Epithelial cell of prostate (primary cell): ENCODE measurements around the gene OPCML.

Source experiments
- DNase-seq: peaks from one replicate; pipeline ENCODE4 v3.0.0-alpha.2; 2011; ENCODE audit warnings: low read depth, low spot score
- H3K27ac ChIP-seq: fragments of 450-650 bp; 2 replicates; pipeline ENCODE4 v1.5.1; 2017; ENCODE audit warnings: mild to moderate bottlenecking

The OPCML gene

GRCh38 chr11:133019545-133020371, 512.5 kb downstream of the OPCML start:
- no peak for DNase-seq
- no peak overlapping the region for H3K27ac ChIP-seq

GRCh38 chr11:133015457-133015856, 516.8 kb downstream of the OPCML start:
- no peak overlapping the region for H3K27ac ChIP-seq
- DNase-seq, result no peak

- no peak overlapping the region for H3K27ac ChIP-seq
- DNase-seq, result no peak
Measured at GRCh38 chr11:133014337-133014736, 518.0 kb downstream of the OPCML start.

GRCh38 chr11:133012803-133013202, 519.5 kb downstream of the OPCML start:
- no peak overlapping the region for H3K27ac ChIP-seq
- no peak for DNase-seq

GRCh38 chr11:133011604-133012003, 520.7 kb downstream of the OPCML start:
- H3K27ac ChIP-seq, result no peak overlapping the region
- no peak for DNase-seq

- H3K27ac ChIP-seq, result no peak overlapping the region
Measured at GRCh38 chr11:133007027-133007584, 525.2 kb downstream of the OPCML start.

GRCh38 chr11:133004369-133004768, 527.9 kb downstream of the OPCML start:
- no peak overlapping the region for H3K27ac ChIP-seq
- DNase-seq, result no peak

More at GRCh38 chr11:133007027-133007584, 525.2 kb downstream of the OPCML start:
- no peak for DNase-seq

- DNase-seq, result no peak
- H3K27ac ChIP-seq, result no peak overlapping the region
Measured at GRCh38 chr11:132999516-132999915, 532.8 kb downstream of the OPCML start.

GRCh38 chr11:132999031-132999430, 533.3 kb downstream of the OPCML start:
- no peak for DNase-seq
- no peak overlapping the region for H3K27ac ChIP-seq

GRCh38 chr11:132997396-132997795, 534.9 kb downstream of the OPCML start:
- no peak for DNase-seq
- H3K27ac ChIP-seq, result no peak overlapping the region

GRCh38 chr11:132994966-132995365, 537.3 kb downstream of the OPCML start:
- DNase-seq, result no peak
- H3K27ac ChIP-seq, result no peak overlapping the region

- no peak overlapping the region for H3K27ac ChIP-seq
- no peak for DNase-seq
Measured at GRCh38 chr11:132993991-132994502, 538.3 kb downstream of the OPCML start.

- no peak overlapping the region for H3K27ac ChIP-seq
- no peak for DNase-seq
Measured at GRCh38 chr11:132992838-132993631, 539.3 kb downstream of the OPCML start.

- H3K27ac ChIP-seq, result no peak overlapping the region
- DNase-seq, result no peak
Measured at GRCh38 chr11:132988411-132988810, 543.9 kb downstream of the OPCML start.

- DNase-seq, result no peak
- no peak overlapping the region for H3K27ac ChIP-seq
Measured at GRCh38 chr11:132987936-132988335, 544.4 kb downstream of the OPCML start.

GRCh38 chr11:132983641-132983978, 548.7 kb downstream of the OPCML start:
- no peak overlapping the region for H3K27ac ChIP-seq

GRCh38 chr11:132982772-132983640, 549.3 kb downstream of the OPCML start:
- H3K27ac ChIP-seq, result no peak overlapping the region
- no peak for DNase-seq

More at GRCh38 chr11:132983641-132983978, 548.7 kb downstream of the OPCML start:
- no peak for DNase-seq

GRCh38 chr11:132981131-132981956, 551.0 kb downstream of the OPCML start:
- H3K27ac ChIP-seq, result no peak overlapping the region
- no peak for DNase-seq

GRCh38 chr11:132980670-132981069, 551.6 kb downstream of the OPCML start:
- DNase-seq, result no peak
- H3K27ac ChIP-seq, result no peak overlapping the region
